ENCODE data around the gene FAIM2.

- TF ChIP-seq, protein P1, sequence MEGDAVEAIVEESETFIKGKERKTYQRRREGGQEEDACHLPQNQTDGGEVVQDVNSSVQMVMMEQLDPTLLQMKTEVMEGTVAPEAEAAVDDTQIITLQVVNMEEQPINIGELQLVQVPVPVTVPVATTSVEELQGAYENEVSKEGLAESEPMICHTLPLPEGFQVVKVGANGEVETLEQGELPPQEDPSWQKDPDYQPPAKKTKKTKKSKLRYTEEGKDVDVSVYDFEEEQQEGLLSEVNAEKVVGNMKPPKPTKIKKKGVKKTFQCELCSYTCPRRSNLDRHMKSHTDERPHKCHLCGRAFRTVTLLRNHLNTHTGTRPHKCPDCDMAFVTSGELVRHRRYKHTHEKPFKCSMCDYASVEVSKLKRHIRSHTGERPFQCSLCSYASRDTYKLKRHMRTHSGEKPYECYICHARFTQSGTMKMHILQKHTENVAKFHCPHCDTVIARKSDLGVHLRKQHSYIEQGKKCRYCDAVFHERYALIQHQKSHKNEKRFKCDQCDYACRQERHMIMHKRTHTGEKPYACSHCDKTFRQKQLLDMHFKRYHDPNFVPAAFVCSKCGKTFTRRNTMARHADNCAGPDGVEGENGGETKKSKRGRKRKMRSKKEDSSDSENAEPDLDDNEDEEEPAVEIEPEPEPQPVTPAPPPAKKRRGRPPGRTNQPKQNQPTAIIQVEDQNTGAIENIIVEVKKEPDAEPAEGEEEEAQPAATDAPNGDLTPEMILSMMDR (IDR thresholded peaks at IDR 0.05) = no peak
- TF ChIP-seq POLR2AphosphoS5 (IDR thresholded peaks at IDR 0.05; ENCODE audit: low read depth, low read length) (no peak), REST (IDR thresholded peaks at IDR 0.05; ENCODE audit: insufficient read depth in 1 of 2, low read depth in 2 of 2, low read length in 1 of 2) (no peak), SIN3A (IDR thresholded peaks at IDR 0.05; ENCODE audit: borderline replicate concordance, insufficient read depth, low read depth, low read length) (no peak), TCF7L2 (IDR thresholded peaks at IDR 0.05; ENCODE audit: low read depth, low read length) (no peak)
Observed at GRCh38 chr12:49930515-49931288, 27.0 kb upstream of the FAIM2 start.

Data from Panc1 (cell line).